Skin epidermis (tissue), 12 donors: ENCODE data around the gene NKAP.
"Not testable (repeated sequence)": the region's sequence is repeated elsewhere in the genome, so short reads cannot be mapped to it uniquely, and the experiment has no call there.

Source experiments
- H3K27ac ChIP-seq, 21 experiments: fragments of 200-600 bp; sonication (generic) in 11 of 21; one replicate each; pipeline ENCODE4 v1.5.0; 2020; ENCODE audit warnings: mild to moderate bottlenecking in 3 of 21, inconsistent platforms in 2 of 21, moderate library complexity in 2 of 21
- H3K4me3 ChIP-seq, 7 experiments: fragments of 200-600 bp; sonication (generic) in 2 of 7; one replicate each; pipeline ENCODE4 v1.5.0; 2020; ENCODE audit warnings: inconsistent platforms in 2 of 7, mild to moderate bottlenecking in 2 of 7, moderate library complexity in 1 of 7

The NKAP gene

DNA sequence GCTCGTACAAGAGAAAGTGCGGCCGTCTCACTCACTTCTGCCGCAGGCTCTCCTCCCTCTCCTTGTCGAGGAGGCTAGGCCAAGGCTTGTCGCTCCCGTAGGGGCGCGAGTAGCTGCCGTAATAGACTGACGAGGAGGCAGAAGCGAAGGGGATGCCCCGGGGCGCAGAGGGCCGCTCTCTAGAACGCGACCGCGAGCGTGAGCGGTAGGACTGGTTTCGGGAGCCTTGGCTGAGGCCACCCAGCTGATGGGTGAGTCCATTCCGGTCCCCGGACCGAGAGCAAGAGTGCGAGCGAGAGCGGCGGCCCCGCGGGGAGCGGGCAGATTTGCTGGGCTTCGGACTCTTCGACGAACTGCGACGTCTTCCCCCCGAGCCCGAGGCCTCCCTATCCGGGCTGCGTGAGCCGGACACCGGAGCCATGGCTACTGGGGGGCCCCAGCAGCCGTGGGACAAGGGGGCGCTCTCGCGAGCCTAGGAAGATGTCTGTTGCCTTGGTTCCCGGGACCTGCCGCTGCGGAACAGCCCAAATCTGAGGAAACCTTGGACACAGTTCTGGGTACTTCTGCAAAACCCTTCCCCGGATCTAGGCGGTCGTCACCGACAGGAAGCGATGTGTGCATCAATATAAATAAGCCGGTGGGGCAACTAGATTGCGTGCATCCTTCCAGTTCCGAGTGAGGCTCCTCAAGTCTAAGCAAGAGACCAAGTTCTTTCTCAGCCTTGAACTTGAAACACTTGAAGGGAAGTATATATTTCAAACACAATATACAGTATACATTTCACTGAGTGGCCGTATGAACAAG, at the start of gene NKAP:
Gene NKAP, minus strand, starts transcription at position 567 of the 804 bp plus-strand sequence. Its CDS starts 146 bp downstream, at position 421.
- Histone ChIP-seq H3K4me3 (peak within 1 kb of the TSS; percentile 56 to 81 (median 64)), H3K27ac (peak within 1 kb of the TSS; percentile 61 to 91 (median 86))

DNA sequence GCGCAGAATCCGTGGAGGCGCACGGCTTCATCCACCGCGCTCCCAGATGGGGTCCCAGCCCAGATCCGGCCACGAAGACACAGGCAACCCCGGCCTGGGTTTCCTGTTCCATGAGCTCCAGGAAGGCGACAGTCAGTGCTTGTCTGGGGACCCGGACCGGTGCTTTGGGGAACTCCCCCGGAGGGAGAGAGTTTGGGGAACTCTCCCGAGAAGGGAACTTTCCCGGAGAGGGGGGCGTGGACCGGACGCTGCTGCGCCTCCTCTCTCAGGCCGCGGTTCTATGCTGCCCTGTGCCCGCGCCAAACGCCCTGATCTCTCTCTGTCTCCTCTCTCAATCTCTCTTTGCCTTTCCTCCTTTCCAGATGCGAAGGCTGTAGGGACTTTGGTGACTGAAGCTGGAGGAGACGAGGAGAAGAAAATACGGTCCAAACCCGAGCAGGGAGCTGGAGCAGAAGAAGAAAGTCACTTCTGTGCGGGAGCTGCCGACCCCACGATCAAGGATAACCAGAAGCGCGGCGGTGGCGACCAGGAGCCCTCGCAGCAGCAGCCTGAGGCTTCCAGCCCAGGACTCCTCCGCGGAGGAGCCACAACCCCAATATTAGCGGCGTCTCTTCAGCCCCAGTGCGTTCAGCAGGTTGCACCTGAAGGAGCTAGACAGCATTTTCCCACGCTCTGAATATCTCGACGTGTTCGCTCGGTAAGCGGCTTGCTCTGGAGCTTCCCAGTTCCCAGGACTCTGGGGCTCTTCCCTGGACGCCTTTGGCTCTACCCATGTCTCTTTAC, 47.6 kb upstream of the NKAP start:
- H3K27ac ChIP-seq = no peak overlapping the region
- H3K4me3 ChIP-seq = peak overlapping the region in 3 of 7 experiments; percentile 5 to 25 (median 16)

DNA sequence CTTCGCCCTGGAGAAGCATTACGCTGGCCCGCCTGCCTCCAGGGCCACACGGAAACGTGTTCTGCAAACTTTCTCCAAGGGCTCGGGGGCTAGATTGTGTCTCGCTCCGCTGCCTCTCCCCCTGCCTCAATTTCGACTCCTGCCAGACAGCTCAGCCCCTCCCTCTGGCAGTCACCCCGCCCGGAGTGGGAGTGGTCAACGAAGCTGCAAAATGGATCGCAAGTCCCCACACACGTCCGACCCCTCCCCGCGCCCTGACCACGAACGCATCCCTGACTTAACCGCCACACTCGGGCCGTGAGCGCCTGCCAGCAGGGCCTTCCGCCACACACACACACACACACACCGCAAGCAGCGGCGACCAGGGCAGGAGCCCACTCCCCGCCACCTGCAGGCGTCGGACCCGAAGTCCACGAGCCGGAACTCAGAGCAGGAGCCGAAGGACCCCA, 47.0 kb upstream of the NKAP start:
- Histone ChIP-seq H3K27ac (no peak overlapping the region), H3K4me3 (peak overlapping the region in 3 of 7 experiments; percentile 5 to 25 (median 16))

DNA sequence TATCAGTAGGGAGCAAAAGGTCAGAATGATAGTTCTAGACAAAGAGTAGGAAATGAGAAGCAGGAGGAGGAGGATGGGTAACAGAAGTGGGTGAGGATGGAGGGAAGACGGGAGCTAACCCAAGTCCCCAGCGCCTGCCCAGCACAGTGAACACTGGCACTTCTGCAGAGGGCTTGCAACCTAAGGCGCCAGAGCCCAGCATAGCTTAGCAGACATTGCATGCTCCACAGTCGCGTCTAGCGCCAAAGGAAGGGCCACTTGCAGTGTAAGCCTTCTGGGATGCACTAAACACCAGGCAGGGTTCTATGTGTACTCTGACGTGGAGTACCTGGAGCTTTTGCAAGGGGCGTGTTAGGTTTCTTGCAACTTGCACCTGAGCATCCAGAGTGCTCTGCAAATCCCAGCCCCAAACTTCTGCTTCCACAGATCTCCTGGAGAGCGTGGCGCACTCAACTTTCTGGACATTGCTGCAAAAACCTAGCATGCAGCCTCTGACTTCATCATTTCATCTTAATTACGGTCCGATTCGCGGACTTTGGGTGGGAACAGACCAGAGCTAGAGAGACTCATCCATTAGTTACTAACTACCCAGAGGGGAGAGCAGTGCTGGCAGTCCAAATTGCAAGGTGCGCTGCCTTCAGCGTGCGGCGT, 46.5 kb upstream of the NKAP start:
- H3K4me3 ChIP-seq = no peak overlapping the region
- no peak overlapping the region for H3K27ac ChIP-seq

DNA sequence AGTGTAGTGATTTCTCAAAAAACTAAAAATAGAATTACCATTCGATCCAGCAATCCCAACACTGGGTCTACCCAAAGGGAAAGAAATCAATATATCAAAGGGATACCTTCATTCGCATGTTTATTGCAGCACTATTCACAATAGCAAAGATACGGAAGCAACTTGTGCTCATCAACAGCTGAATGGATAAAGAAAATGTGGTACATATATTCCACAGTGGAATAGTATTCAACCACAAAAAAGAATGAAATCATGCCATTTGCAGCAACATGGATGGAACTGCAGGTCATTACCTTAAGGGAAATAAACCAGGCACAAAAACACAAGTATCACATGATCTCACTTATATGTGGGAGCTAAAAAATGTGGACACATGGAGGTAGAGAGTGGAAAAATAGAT, 42.7 kb upstream of the NKAP start:
- H3K4me3 ChIP-seq = no peak overlapping the region
- no peak overlapping the region for H3K27ac ChIP-seq

DNA sequence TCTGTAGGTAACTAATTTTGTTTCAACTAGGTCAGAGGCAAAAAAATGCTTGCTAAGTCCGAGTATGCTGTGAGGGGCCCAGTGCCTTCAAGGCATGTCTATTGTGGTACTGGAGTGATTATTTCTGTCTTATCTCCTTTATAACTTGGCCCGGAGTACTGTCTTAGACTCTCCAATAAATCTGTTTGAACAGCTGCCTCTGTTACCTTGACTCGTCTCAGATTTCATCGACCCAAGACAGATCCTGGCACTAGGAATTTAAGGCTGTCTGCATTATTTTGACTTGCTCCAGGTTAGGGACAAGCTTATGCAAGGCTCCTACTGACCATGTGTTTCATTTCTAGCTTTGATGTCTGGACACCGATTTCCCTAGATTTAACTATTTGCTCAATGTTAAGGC, 41.1 kb upstream of the NKAP start:
- no peak overlapping the region for H3K27ac ChIP-seq
- H3K4me3 ChIP-seq = no peak overlapping the region

DNA sequence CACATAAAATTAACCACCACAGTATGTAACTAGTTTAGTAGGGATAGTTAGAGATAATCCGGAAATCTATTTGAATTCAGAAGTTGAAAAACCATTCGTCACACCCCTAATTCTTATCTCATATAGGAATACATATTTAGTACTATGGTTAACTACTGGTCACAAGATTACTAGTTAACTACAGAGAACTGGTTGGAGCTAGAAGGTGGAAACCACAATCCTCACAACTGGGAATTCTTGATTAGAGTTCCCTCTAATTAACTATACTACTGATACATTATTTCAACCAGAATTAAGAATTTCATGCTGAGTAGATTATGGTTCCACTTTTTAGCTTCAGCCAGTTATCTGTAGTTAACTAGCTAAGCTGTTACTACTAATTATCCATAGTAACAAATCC, 39.9 kb upstream of the NKAP start:
- Histone ChIP-seq H3K27ac (no peak overlapping the region), H3K4me3 (no peak overlapping the region)

DNA sequence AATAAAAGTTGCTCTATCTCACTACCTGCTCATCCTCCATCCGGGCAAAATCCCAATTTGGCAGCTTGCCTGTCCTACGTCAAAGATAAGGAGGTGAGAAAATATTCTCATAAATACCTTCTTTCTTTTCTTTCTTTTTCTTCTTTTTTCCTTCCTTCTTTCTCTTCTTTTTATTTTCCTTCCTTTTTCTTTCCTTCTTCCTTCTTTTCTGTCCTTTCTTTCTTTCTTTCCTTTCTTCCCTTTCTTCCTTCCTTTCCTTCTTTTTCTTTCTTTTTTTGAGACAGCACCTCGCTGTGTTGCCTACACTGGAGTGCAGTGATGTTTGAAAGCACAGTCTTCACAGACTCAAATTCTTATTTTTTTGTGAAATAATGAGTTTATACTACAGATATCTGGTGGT, 38.6 kb upstream of the NKAP start:
- no peak overlapping the region for H3K4me3 ChIP-seq
- no peak overlapping the region for H3K27ac ChIP-seq

DNA sequence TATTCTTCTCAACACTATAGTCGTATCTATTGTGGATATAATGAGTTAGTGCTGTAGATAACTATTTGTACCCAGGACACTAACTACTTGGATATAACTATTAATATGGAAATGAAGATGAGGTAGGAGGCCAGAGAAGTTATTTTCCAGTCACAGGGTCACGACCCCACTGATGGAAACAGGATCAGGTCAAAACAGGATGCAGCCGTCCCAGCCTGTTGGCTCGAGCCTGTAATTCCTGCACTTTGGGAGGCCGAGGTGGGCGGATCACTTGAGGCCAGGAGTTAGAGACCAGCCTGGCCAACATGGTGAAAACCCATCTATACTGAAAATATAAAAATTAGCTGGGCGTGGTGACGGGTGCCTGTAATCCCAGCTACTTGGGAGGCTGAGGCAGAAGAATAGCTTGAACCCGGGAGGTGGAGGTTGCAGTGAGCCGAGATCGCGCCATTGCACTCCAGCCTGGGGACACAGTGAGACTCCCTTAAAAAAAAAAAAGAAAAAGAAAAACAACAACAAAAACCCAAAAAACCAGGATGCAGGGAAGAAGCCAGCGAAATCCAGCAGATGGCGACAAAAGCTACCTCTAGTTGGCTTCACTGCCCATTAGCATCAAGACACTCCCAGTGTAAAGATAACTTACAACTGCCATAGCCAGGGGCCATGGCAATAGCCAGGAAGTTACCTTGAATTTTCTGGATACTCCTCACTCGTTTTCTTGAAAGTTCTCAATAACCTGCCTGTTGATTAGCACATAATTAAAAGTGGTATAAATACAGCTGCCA, 37.9 kb upstream of the NKAP start:
- H3K27ac ChIP-seq = no peak overlapping the region
- no peak overlapping the region for H3K4me3 ChIP-seq

DNA sequence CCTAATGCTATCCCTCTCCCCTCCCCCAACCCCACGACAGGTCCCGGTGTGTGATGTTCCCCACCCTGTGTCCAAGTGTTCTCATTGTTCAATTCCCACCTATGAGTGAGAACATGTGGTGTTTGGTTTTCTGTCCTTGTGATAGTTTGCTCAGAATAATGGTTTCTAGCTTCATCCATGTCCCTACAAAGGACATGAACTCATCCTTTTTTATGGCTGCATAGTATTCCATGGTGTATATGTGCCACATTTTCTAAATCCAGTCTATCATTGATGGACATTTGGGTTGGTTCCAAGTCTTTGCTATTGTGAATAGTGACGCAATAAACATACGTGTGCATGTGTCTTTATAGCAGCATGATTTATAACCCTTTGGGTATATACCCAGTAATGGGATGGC, 33.6 kb upstream of the NKAP start:
- not testable (repeated sequence) for H3K27ac ChIP-seq, H3K4me3 ChIP-seq

DNA sequence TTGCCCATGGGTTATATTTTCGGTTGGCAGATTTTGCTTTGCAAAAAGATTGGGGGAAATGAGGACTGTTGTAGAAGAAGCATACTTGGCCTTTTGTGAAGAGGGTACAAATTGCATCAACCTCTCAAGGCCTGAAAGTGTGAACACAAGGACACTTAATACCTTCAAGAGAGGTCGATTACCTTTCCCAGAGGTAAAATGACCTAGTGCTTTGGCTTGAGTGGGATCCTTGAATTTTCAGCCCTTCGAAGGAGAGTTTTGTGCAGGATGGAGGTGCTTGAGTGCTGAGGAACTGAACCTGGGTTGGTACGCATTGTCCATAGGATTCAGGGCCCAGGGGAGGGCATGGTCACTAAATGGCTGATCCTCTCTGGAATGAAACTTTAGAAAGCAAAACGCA, 27.6 kb upstream of the NKAP start:
- Histone ChIP-seq H3K27ac (no peak overlapping the region), H3K4me3 (no peak overlapping the region)

DNA sequence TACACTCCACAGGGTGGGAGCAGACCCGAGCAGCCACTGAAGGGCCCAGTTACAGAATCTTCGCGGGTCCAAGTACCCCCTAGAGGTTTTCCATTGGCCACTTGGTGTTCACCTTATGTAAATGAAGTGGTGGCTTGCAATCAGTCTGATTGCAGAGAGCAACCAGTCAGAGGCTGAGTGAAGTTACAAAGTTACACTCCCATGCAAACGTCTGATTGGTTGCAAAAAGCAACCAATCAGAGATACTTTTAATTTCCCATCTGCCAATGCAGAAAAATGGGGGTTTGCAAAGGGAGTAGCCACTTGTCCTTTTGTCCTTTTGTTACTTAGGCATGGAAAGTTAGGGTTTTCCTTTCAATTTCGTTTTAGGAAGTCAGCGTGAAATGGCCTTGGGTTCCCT, 27.0 kb upstream of the NKAP start:
- H3K4me3 ChIP-seq = no peak overlapping the region
- no peak overlapping the region for H3K27ac ChIP-seq

DNA sequence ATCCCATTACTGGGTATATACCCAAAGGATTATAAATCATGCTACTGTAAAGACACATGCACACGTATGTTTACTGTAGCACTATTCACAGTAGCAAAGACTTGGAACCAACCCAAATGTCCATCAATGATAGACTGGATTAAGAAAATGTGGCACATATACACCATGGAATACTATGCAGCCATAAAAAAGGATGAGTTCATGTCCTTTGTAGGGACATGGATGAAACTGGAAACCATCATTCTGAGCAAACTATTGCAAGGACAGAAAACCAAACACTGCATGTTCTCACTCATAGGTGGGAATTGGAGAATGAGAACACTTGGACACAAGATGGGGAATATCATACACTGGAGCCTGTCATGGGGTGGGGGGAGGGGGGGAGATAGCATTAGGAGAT, 23.3 kb upstream of the NKAP start:
- H3K27ac ChIP-seq, H3K4me3 ChIP-seq: not testable (repeated sequence)

DNA sequence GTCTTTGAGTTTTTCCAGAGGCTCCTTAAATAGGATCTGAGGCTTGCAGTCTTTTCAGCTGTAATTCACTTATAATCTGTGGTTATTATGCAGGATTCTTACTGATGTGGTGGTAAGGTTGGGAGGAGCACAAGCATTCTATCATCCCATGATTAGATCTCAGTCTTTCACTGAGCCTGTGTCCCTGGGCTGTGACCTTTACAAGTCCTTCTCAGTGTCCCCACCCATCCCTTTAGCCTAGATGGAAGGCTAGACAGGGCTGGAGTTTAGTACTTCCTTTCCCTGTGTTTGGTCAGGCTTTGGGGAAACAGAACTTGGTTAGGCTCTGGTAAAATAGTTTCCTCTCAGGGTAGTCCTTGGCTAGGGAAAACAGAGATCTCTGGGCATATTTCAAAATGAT, 17.1 kb upstream of the NKAP start:
- H3K27ac ChIP-seq = no peak overlapping the region
- no peak overlapping the region for H3K4me3 ChIP-seq

DNA sequence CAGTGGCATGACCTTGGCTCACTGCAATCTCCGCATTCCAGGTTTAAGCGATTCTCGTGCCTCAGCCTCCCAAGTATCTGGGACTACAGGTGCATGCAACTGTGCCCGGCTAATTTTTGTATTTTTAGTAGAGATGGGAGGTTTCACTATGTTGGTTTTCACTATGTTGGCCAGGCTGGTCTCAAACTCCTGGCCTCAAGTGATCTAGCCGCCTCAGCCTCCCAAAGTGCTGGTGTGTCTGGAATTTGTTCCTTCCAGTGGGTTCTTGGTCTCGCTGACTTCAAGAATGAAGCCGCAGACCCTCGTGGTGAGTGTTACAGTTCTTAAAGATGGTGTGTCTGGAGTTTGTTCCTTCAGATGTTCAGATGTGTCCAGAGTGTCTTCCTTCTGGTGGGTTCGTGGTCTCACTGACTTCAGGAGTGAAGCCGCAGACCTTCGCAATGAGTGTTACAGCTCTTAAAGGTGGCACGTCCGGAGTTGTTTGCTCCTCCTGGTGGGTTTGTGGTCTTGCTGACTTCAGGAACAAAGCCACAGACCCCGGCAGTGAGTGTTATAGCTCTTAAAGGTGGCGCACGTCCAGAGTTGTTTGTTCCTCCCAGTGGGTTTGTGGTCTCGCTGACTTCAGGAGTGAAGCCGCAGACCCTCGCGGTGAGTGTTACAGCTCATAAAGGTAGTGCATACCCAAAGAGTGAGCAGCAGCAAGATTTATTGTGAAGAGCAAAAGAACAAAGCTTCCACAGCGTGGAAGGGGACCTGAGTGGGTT, 12.4 kb upstream of the NKAP start:
- not testable (repeated sequence) for H3K27ac ChIP-seq

DNA sequence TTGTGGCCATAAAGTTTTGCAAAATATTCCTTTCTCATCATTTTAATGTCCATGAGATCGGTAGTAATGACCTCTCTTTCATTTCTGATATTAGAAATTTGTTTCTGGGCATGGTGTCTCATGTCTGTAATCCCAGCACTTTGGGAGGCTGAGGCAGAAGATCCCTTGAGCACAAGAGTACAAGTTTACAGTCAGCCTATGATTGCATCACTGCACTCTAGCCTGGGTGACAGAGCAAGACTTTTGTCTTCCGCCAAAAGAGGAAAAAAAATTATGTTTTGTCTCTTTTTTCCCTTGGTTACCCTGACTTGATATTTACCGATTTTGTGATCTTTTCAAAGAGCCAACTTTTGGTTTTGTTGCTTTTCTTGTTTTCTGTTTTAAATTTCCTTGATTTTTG, 10.8 kb upstream of the NKAP start:
- Histone ChIP-seq H3K4me3 (no peak overlapping the region), H3K27ac (no peak overlapping the region)

More for the DNA sequence above, 12.4 kb upstream of the NKAP start:
- not testable (repeated sequence) for H3K4me3 ChIP-seq

DNA sequence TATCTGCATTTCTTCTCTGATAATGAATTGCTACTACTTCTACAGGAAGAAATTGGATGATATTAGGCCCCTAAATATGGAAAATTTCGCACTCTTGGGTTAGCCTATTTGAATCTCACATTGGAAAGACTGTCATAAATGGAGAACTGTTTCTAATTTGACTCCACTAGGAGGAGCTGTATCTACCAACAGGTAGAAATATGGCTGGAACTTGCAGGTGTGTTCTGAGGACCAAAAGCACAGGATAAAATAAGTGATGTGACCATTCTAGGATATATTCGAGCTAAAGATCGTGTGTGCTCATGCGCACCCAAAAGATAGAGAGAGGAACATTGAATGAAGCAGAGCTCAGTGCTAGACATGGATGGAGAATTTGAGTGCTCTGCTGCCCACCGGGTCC, 4.8 kb upstream of the NKAP start:
- no peak overlapping the region for H3K4me3 ChIP-seq
- H3K27ac ChIP-seq = no peak overlapping the region

DNA sequence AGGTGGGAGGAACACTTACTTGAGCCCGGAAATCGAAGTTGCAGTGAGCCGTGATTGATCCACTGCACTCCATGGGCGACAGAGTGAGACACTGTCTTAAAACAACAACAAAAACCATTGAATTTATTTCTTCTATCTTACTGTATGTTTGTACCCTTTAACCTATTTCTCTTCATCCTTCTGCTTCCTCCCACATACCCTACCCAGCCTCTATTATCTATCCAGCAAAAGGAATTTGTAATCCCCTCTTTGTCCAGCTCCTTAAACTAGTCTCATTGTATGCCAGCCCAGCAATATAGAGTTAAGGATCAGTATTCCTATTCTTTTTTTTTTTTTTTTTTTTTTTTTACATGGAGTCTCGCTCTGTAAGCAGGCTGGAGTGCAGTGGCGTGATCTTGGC, 1.9 kb upstream of the NKAP start:
- Histone ChIP-seq H3K4me3 (no peak overlapping the region), H3K27ac (no peak overlapping the region)

DNA sequence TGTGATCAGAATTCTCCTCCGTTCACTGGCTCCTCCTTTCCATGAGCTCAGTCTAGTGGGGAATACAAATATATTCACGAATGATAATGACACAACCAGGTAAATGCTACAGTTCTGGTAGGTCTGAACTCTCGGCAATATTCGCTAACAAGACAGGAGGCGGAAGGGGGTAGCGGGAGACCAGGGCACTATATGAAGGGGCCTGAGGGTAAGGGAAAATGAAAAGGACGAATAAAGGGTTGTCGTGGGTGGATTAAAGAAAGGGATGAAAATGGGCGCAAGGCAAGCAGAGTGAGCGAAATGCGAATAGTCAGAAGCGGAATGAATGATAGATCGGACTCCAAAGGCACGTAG, 743 bp downstream of the NKAP start:
- H3K27ac ChIP-seq = peak overlapping the region in 20 of 21 experiments; percentile 61 to 91 (median 86)
- peak overlapping the region; percentile 56 to 81 (median 64) for H3K4me3 ChIP-seq
